GM18505 (cell line): ENCODE results near the gene FOXO4.
"Not testable (repeated sequence)": the region's sequence is repeated elsewhere in the genome, so short reads cannot be mapped to it uniquely, and the experiment has no call there.

Source experiments
- ATAC-seq: cut with Tn5 transposase; IDR thresholded peaks from one replicate; pipeline ENCODE4 v1.9.1; 2021; ENCODE audit not compliant: unreplicated experiment
- POLR2A ChIP-seq: IDR thresholded peaks from 4 replicates; pipeline ENCODE4 v1.6.1; 2011; ENCODE audit warnings: borderline replicate concordance; ENCODE audit not compliant: insufficient read depth, insufficient read length; ENCODE audit errors: extremely low read depth

FOXO4 gene

GRCh38 chrX:71095555-71095980, at the start of gene FOXO4:
Gene FOXO4, plus strand, starts transcription at chrX:71095851. Its CDS starts 678 bp downstream, at chrX:71096529.
- TF ChIP-seq POLR2A, result peak; percentile 53
- ATAC-seq, result peak; percentile 83

GRCh38 chrX:71047891-71048290, 47.8 kb upstream of the FOXO4 start:
- ATAC-seq, result not testable (repeated sequence)

DNA sequence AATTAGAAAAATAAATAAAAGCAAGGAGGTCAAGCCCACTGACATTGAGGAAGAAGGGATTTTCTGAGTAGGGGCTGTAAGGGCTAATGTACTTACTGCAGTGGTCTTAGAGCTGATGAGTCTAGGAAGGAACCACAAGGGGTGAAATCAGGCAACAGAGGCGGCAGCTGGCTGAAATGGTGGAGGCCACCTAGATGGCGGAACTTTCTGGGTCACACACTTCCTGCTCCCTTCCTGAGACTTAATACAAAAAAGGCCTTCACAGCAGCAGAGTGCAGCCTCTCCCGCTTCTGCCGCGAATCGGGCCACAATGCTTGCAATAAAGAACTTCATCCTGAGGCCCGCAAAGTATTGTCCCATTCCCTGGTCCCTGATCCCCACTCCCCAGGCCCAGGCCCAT, 42.9 kb upstream of the FOXO4 start:
- ATAC-seq, result peak; percentile 15
- no peak for TF ChIP-seq POLR2A

GRCh38 chrX:71053217-71053621, 42.4 kb upstream of the FOXO4 start:
- peak; percentile 29 for TF ChIP-seq POLR2A
- peak; percentile 94 for ATAC-seq

DNA sequence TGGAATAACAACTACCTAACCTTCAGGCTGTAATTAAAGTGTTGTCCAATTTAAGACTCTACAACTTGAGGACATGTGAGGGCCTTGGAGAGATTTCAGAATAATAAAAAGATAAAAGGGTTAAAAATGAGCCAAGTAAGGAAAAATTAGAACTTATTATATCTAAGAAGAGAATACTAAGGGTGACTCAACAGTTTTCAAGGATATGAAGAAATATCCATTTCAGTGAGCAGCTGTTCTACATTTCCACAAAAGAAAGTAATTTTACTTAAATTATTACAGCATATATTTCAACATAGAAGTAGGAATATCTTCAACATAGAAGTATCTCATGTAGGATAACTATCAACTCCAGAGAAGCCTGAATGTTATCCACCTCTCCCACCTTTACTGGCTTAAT, 38.8 kb upstream of the FOXO4 start:
- TF ChIP-seq POLR2A, result no peak
- ATAC-seq, result no peak

DNA sequence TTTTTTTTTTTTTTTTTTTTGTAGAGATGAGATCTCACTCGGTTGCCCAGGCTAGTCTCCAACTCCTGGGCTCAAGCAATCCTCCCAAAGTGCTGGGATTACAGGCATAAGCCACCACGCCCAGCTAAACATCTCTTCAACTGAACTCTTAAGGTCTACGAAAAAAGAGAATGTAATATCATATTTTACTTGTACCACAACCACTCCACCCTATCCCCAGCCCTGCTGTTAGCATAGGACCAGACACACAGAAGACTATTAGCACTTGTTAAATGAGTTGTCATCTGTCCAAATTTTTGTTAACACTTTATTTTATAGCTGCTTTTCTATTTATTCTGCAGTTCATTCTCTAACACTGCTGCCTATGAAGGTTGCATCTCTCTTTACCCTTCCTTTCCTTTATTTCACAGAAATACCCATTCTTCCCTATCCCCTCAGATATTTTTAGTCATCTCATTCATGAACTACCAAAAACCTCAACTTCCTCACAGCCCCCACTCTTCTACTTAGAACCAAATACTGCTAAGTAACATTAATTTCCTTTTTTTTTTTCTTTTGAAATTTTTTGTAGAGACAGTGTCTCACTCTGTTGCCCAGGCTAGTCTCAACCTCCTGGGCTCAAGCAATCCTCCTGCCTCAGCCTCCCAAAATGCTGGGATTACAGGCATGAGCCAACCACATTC, 37.7 kb upstream of the FOXO4 start:
- no peak for ATAC-seq
- TF ChIP-seq POLR2A, result no peak

DNA sequence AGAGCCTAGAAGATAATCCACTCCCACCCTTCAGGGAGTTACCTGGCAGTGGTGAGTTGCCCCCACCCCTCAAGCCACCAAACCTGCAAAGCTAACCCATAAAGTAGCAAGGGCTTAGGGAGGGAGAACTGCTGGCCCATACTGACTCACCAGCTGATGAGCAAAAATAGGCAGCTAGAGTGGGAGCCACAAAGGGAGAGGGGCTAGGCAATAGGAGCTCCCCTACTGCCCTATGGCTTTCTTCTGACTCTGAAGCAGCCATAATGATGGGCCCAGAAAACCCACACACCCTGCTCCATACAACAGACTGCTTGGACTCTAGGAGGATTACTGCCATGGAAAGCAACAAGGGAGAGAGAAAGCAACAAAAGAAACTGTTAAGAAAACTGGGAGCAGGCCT, 35.5 kb upstream of the FOXO4 start:
- TF ChIP-seq POLR2A, result no peak
- no peak for ATAC-seq

GRCh38 chrX:71067089-71067488, 28.6 kb upstream of the FOXO4 start:
- TF ChIP-seq POLR2A, result no peak
- ATAC-seq, result no peak

DNA sequence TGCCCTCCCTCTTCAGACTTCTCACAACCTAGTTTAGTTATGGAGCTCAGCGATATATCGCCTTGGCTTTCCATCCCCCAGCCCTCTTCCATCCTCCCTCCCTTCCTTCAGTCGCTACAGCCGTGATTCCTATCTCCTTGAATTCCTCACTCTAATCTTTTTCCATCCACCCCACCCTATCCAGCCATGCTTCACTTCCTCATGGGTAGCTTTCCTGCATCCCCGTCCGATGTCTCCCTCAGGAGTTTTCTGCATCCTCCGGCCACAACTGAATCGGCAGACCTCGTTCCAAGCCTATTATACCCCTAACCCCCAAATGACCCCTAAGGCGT, 28.0 kb upstream of the FOXO4 start:
- TF ChIP-seq POLR2A, result no peak
- no peak for ATAC-seq

- TF ChIP-seq POLR2A, result peak; percentile 81
- peak; percentile 91 for ATAC-seq
Measured at GRCh38 chrX:71068044-71068918, 27.4 kb upstream of the FOXO4 start, which contains the start of gene SNX12. Gene SNX12, minus strand, starts transcription at chrX:71068334. Its CDS starts 28 bp downstream, at chrX:71068306.

DNA sequence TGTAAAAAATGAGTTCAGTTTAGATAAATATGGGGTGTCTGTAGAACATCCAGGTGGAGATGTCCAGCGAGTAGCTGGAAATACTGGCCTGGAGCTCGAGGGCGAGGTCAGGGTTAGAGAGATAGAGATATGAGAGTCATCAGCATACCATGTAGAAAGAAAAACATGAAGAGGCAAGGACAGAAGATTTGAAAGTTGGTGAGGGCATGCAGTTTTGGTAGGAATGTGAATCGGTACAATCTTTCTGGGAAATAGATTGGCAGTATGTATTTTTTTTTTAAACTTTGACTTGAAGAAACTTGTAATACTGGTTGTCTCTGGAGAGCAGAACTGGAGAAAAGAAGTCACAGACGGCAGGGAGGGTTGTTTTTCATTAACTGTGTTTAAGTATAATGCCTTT, 25.1 kb upstream of the FOXO4 start:
- ATAC-seq, result no peak
- no peak for TF ChIP-seq POLR2A

DNA sequence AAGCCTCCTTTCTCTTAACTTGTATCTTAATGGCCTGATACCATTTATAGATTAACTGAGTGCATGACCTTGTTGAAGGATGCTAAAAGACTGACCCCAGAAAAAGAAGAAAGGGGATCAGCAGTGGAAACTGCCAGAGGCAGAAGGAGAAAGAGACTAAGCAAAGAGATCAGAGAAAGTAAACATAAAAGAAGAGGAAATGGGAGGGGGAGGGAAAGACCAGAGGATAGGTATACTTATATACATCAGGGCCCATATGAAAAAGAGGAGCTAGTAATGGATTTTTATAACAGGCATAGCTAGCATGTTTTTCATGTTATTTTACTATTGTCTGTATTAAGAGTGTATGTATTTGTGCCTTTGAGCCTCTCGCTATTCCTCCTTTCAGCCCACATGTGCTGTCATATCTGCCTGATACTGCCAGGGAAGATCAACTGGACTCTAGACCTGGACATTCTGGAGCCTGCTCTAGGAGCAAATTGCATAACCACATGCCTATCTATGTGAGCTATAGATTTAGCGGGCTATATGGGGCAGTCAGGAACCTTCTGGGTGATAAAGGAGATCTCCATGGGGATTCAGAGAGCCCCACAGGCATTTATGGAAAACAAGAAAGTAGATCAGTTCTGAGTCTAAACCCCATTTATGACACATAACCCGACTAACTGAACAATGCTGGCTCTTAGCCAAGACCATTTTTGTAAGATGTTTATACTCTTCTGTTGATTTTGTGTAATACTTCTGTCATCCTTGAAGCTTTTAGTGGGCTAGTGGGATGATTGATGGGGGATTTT, 14.1 kb upstream of the FOXO4 start:
- ATAC-seq, result no peak
- no peak for TF ChIP-seq POLR2A

DNA sequence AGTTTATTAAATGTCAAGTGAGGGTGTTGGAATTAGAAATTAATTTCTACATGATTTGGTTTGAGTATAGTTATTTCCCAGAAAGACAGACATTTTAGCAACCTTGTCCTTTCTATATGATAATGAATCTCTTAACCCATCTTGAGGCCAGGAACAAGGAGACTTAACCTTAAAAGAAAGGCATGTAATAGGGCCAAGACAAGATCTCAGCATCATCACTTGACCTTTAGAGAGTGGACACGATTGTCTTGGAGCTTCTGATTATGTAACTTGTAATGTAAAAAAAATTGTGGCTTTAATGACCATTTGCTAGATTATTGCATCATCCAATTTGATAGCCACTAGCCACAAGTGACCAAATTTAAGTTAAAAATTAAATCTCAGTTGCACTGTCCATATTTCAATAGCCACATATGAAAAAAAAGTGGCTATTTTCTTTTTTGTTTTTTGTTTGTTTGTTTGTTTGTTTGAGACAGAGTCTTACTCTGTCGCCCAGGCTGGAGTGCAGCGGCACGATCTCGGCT, 13.5 kb upstream of the FOXO4 start:
- ATAC-seq, result no peak
- no peak for TF ChIP-seq POLR2A
